IMR-90 (cell line): Measurements from ENCODE around the gene NOL4L. TPM values are rescaled to one million over a fixed set of nuclear protein-coding genes. Genes with fewer than 3 reads are reported as not detected.
A peak's percentile ranks its signal among the peaks of the same experiment; 100 is the strongest.

Experiments used
- ATAC-seq: fragments of 200-7000 bp; cut with Tn5 transposase; 2 replicates; pipeline ENCODE4 v1.9.1; 2020; ENCODE audit warnings: low read depth, mild to moderate bottlenecking, moderate library complexity
- BruUV-seq: library from RNA; stranded (reverse); fragments of 400-500 nt; replicated peaks from 2 replicates; lab custom pipeline; 2021; lab: Mats Ljungman, UMichigan
- CTCF ChIA-PET: fragments of 300-600 bp; formaldehyde crosslinking; extraction: SDS; loops from one replicate; lab custom pipeline; 2021; ENCODE audit warnings: antibody characterized with exemption; lab: Yijun Ruan, JAX
- POLR2A ChIA-PET: fragments of 300-600 bp; sonication (Branson Sonifier 250); formaldehyde crosslinking; loops from one replicate; lab custom pipeline; 2022; ENCODE audit warnings: antibody characterized with exemption; ENCODE audit not compliant: unreplicated experiment; lab: Charles Lee
- DNase-seq: peaks from one replicate; pipeline ENCODE4 v3.0.0; 2013
- H2AFZ ChIP-seq: replicated peaks from 2 replicates; pipeline ENCODE3; 2013; ENCODE audit warnings: low read length, mild to moderate bottlenecking; ENCODE audit not compliant: poor library complexity
- H2AK5ac ChIP-seq: 2 replicates; pipeline ENCODE4 v1.6.1; 2013; ENCODE audit warnings: low read depth, low read length, inconsistent platforms
- H2AK9ac ChIP-seq: replicated peaks from 2 replicates; pipeline ENCODE3; 2013; ENCODE audit warnings: mild to moderate bottlenecking, low read depth, low read length, moderate library complexity; ENCODE audit not compliant: poor library complexity
- H2BK120ac ChIP-seq: 2 replicates; pipeline ENCODE4 v1.6.1; 2013; ENCODE audit warnings: low read depth, low read length, inconsistent platforms
- H2BK15ac ChIP-seq: 3 replicates; pipeline ENCODE4 v1.6.1; 2013; ENCODE audit warnings: low read depth, low read length, inconsistent platforms
- H2BK20ac ChIP-seq: 2 replicates; pipeline ENCODE4 v1.6.1; 2013; ENCODE audit warnings: low read depth, mild to moderate bottlenecking, inconsistent platforms, low read length, moderate library complexity
- H2BK5ac ChIP-seq: 2 replicates; pipeline ENCODE4 v1.6.1; 2013; ENCODE audit warnings: mild to moderate bottlenecking, low read depth, low read length, inconsistent platforms; ENCODE audit not compliant: poor library complexity, severe bottlenecking
- H3K14ac ChIP-seq: replicated peaks from 2 replicates; pipeline ENCODE4 v1.6.1; 2013; ENCODE audit warnings: low read depth, low read length, inconsistent platforms
- H3K18ac ChIP-seq: 2 replicates; pipeline ENCODE4 v1.6.1; 2013; ENCODE audit warnings: low read depth, low read length, control low read depth
- H3K23ac ChIP-seq: 2 replicates; pipeline ENCODE4 v1.6.1; 2013; ENCODE audit warnings: low read depth, low read length, inconsistent platforms
- H3K27ac ChIP-seq: 2 replicates; pipeline ENCODE4 v1.5.1; 2013; ENCODE audit warnings: mild to moderate bottlenecking, control low read depth, low read length; ENCODE audit not compliant: insufficient read depth
- H3K27me3 ChIP-seq: 2 replicates; pipeline ENCODE4 v1.6.1; 2013; ENCODE audit warnings: low read length; ENCODE audit not compliant: control insufficient read depth, insufficient read depth
- H3K36me3 ChIP-seq: 2 replicates; pipeline ENCODE4 v1.6.1; 2013; ENCODE audit warnings: low read length, mixed read lengths; ENCODE audit not compliant: control insufficient read depth, insufficient read depth
- H3K4ac ChIP-seq: 2 replicates; pipeline ENCODE4 v1.6.1; 2013; ENCODE audit warnings: low read depth, low read length, inconsistent platforms
- H3K4me1 ChIP-seq: 2 replicates; pipeline ENCODE4 v1.6.1; 2013; ENCODE audit warnings: low read length, mixed read lengths; ENCODE audit not compliant: control insufficient read depth, insufficient read depth
- H3K4me2 ChIP-seq: 2 replicates; pipeline ENCODE4 v1.6.1; 2013; ENCODE audit warnings: low read depth, mild to moderate bottlenecking, control low read depth, low read length, moderate library complexity
- H3K4me3 ChIP-seq: 2 replicates; pipeline ENCODE4 v1.5.1; 2013; ENCODE audit warnings: low read depth, mild to moderate bottlenecking, control low read depth, low read length, moderate library complexity; ENCODE audit not compliant: insufficient read depth
- H3K56ac ChIP-seq: 2 replicates; pipeline ENCODE4 v1.6.1; 2013; ENCODE audit warnings: low read length, inconsistent platforms; ENCODE audit not compliant: insufficient read depth; ENCODE audit errors: extremely low read depth
- H3K79me1 ChIP-seq, 2 experiments: 2 replicates each; pipeline ENCODE4 v1.6.1; 2013; ENCODE audit warnings: low read length in 2 of 2, inconsistent platforms in 1 of 2, low read depth in 1 of 2
- H3K9ac ChIP-seq: 2 replicates; pipeline ENCODE4 v1.6.1; 2013; ENCODE audit warnings: low read depth, low read length, control low read depth
- H3K9me1 ChIP-seq: 2 replicates; pipeline ENCODE4 v1.6.1; 2013; ENCODE audit warnings: low read length, inconsistent platforms; ENCODE audit not compliant: insufficient read depth
- H3K9me3 ChIP-seq: 2 replicates; pipeline ENCODE4 v1.6.1; 2013; ENCODE audit warnings: low read length; ENCODE audit not compliant: control insufficient read depth, insufficient read depth
- H4K20me1 ChIP-seq: 2 replicates; pipeline ENCODE4 v1.6.1; 2013; ENCODE audit warnings: low read length, inconsistent platforms; ENCODE audit not compliant: insufficient read depth
- H4K5ac ChIP-seq: 2 replicates; pipeline ENCODE4 v1.6.1; 2013; ENCODE audit warnings: mild to moderate bottlenecking, low read depth, low read length, control low read depth
- H4K8ac ChIP-seq, 2 experiments: 2 replicates each; pipeline ENCODE4 v1.6.1; 2013; ENCODE audit warnings: low read depth in 2 of 2, low read length in 2 of 2, control low read depth in 1 of 2, inconsistent platforms in 1 of 2
- H4K91ac ChIP-seq: 2 replicates; pipeline ENCODE4 v1.6.1; 2013; ENCODE audit warnings: low read depth, low read length, inconsistent platforms; ENCODE audit not compliant: insufficient read depth
- BHLHE40 ChIP-seq: fragments of 150-350 bp; IDR thresholded peaks from 2 replicates; pipeline ENCODE4 v1.6.1; 2016; ENCODE audit warnings: mild to moderate bottlenecking, low read depth, low read length
- CEBPB ChIP-seq: IDR thresholded peaks from 2 replicates; pipeline ENCODE4 v1.6.1; 2012; ENCODE audit warnings: low read depth, low read length, improper control_type of control experiment
- CHD1 ChIP-seq: IDR thresholded peaks from 2 replicates; pipeline ENCODE4 v1.6.1; 2012; ENCODE audit warnings: low read depth, low read length, improper control_type of control experiment
- FOS ChIP-seq: fragments of 150-350 bp; IDR thresholded peaks from 2 replicates; pipeline ENCODE4 v1.6.1; 2016; ENCODE audit warnings: low read depth, low read length
- MAFK ChIP-seq: IDR thresholded peaks from 2 replicates; pipeline ENCODE4 v1.6.1; 2012; ENCODE audit warnings: low read depth, low read length, improper control_type of control experiment
- MAZ ChIP-seq: IDR thresholded peaks from 2 replicates; pipeline ENCODE4 v1.6.1; 2012; ENCODE audit warnings: low read depth, mild to moderate bottlenecking, low read length, improper control_type of control experiment, moderate library complexity, borderline replicate concordance
- MXI1 ChIP-seq: IDR thresholded peaks from 2 replicates; pipeline ENCODE4 v1.6.1; 2012; ENCODE audit warnings: low read depth, mild to moderate bottlenecking, low read length, moderate library complexity, borderline replicate concordance
- NFE2L2 ChIP-seq: fragments of 150-350 bp; IDR thresholded peaks from 2 replicates; pipeline ENCODE4 v1.6.1; 2016; ENCODE audit warnings: low read depth, mild to moderate bottlenecking, low read length
- POLR2A ChIP-seq: IDR thresholded peaks from 2 replicates; pipeline ENCODE4 v1.6.1; 2012; ENCODE audit warnings: mild to moderate bottlenecking, low read depth, low read length
- RAD21 ChIP-seq: IDR thresholded peaks from 2 replicates; pipeline ENCODE4 v1.6.1; 2012; ENCODE audit warnings: low read length, improper control_type of control experiment
- RCOR1 ChIP-seq: IDR thresholded peaks from 2 replicates; pipeline ENCODE4 v1.6.1; 2012; ENCODE audit warnings: mild to moderate bottlenecking, low read length, improper control_type of control experiment; ENCODE audit not compliant: insufficient replicate concordance
- RFX5 ChIP-seq: IDR thresholded peaks from 2 replicates; pipeline ENCODE4 v1.8.0; 2012; ENCODE audit warnings: low read depth, mild to moderate bottlenecking, low read length, moderate library complexity
- SMC3 ChIP-seq: fragments of 150-350 bp; IDR thresholded peaks from 2 replicates; pipeline ENCODE4 v1.6.1; 2016; ENCODE audit warnings: low read depth, mild to moderate bottlenecking, antibody characterized with exemption, low read length, moderate library complexity
- WGBS, 2 experiments: methylation state at CpG; one replicate each; pipeline versions ENCODE4 v1.1.5 to v1.1.7; 2013; ENCODE audit warnings: missing lambda C conversion rate in 2 of 2; ENCODE audit not compliant: insufficient read length in 1 of 2; ENCODE audit errors: extremely low coverage in 2 of 2; 5-methylcytosine and 5-hydroxymethylcytosine counted together
- dilution Hi-C: fragments of 300-500 bp; cut with HindIII; formaldehyde crosslinking; loops from one replicate; pipeline ENCODE4 v1.14.3; 2018; ENCODE audit warnings: low sequenced_read_pairs; ENCODE audit not compliant: unreplicated experiment
- in situ Hi-C: fragments of 300-500 bp; cut with MboI; formaldehyde crosslinking; loops from 3 replicates; pipeline ENCODE4 v1.14.3; 2019; ENCODE audit warnings: low sequenced_read_pairs, inconsistent platforms, mixed read lengths
- intact Hi-C: fragments of 100-400 bp; cut with micrococcal nuclease; formaldehyde crosslinking; loops from 2 replicates; pipeline ENCODE4 v1.10.0; 2022
- polyA plus RNA-seq, 3 experiments: library from polyadenylated mRNA; depleted of rRNA; stranded (reverse); fragments of >200 nt; gene quantifications; 2 replicates each; pipeline ENCODE4 v1.2.3, GENCODE V29; 2012; ENCODE audit warnings: low replicate concordance in 1 of 3
- total RNA-seq: library from RNA; depleted of rRNA; stranded (reverse); fragments of >200 nt; gene quantifications from 2 replicates; pipeline ENCODE4 v1.2.3, GENCODE V29; 2012
- TF ChIP-seq, protein P1 (sequence below): fragments of 150-350 bp; IDR thresholded peaks from 2 replicates; pipeline ENCODE4 v1.6.1; 2017; ENCODE audit warnings: mild to moderate bottlenecking, antibody characterized with exemption, low read length, low read depth
- TF ChIP-seq, protein P2 (sequence below): fragments of 150-350 bp; IDR thresholded peaks from 2 replicates; pipeline ENCODE4 v1.6.1; 2016; ENCODE audit warnings: low read depth, mild to moderate bottlenecking, low read length, moderate library complexity, borderline replicate concordance
- TF ChIP-seq, protein P3 (sequence below): conservative IDR thresholded peaks from 2 replicates; pipeline ENCODE4 v1.5.1; 2012; ENCODE audit warnings: mild to moderate bottlenecking, low read depth, low read length, improper control_type of control experiment

NOL4L gene
- total and polyA plus RNA-seq, 2 of the 4 experiments (the other 2 are of a cell fraction): 4.7 to 13.3 TPM

DNA sequence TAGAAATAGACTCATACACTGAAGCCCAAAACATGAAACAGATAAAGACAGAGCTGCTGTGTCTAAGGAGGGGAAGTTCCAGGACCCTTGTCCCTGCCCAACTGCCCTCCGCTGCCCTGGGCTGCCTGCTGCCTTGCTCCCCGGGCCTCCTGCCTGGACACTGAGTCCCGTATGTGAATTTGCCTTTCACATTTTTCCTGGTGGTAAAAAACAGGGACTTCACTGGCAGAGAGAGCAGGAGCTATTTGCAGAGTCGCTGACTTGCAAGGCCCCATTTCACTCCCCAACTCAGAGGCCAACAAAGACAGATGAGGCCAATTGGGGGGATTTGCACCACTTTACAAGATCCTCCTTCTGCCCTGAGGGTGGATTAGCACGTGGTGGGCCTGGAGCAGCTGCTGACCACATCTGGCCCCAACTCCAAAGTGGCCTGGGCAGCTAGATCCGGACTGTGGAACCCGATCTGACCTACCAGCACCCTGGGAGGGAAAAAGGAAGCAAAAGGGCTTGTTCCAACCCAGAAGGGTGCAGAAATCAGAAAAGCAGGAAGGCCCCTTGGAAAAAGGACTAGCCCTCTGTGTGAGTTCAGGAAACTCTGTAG, 61.4 kb downstream of the NOL4L start:
- H3K4me1 ChIP-seq: no peaks in the 10 kb centered on the region
- no peaks in the 10 kb centered on the region; the same call in 1 of the 2 replicates for H4K20me1 ChIP-seq
- peaks cover 14% of the 10 kb centered on the region; the same call in 1 of the 2 replicates for H3K27me3 ChIP-seq
- no peak overlapping the region for H3K23ac ChIP-seq
- intact Hi-C loops: loop anchor here (5.0 kb wide), 1 partner anchor 254 kb away; no protein-coding TSS in a partner anchor
- ChIA-PET CTCF (interaction anchor here (4.9 kb wide), 1 partner anchor 129 kb away, joined by 28 read pairs; no protein-coding TSS in a partner anchor), POLR2A (interaction anchor here (0.6 kb wide), 1 partner anchor 123 kb away, joined by 17 read pairs; no protein-coding TSS in a partner anchor)
- H3K4me3 ChIP-seq: no peak overlapping the region
- H3K9me3 ChIP-seq: no peaks in the 10 kb centered on the region
- no peak overlapping the region for H3K14ac ChIP-seq
- in situ Hi-C loops: no loop called here
- no peak overlapping the region for H2AK5ac ChIP-seq
- H3K4ac ChIP-seq: no peak overlapping the region
- TF ChIP-seq BHLHE40 (no peak), MAZ (no peak), RFX5 (no peak), POLR2A (no peak), CHD1 (no peak), RCOR1 (no peak), SMC3 (no peak), NFE2L2 (no peak), MAFK (no peak), CEBPB (no peak), MXI1 (no peak), FOS (no peak), RAD21 (no peak)
- TF ChIP-seq, protein P1, sequence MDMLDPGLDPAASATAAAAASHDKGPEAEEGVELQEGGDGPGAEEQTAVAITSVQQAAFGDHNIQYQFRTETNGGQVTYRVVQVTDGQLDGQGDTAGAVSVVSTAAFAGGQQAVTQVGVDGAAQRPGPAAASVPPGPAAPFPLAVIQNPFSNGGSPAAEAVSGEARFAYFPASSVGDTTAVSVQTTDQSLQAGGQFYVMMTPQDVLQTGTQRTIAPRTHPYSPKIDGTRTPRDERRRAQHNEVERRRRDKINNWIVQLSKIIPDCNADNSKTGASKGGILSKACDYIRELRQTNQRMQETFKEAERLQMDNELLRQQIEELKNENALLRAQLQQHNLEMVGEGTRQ: no peak
- TF ChIP-seq, protein P2, sequence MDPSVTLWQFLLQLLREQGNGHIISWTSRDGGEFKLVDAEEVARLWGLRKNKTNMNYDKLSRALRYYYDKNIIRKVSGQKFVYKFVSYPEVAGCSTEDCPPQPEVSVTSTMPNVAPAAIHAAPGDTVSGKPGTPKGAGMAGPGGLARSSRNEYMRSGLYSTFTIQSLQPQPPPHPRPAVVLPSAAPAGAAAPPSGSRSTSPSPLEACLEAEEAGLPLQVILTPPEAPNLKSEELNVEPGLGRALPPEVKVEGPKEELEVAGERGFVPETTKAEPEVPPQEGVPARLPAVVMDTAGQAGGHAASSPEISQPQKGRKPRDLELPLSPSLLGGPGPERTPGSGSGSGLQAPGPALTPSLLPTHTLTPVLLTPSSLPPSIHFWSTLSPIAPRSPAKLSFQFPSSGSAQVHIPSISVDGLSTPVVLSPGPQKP: no peak
- TF ChIP-seq, protein P3, sequence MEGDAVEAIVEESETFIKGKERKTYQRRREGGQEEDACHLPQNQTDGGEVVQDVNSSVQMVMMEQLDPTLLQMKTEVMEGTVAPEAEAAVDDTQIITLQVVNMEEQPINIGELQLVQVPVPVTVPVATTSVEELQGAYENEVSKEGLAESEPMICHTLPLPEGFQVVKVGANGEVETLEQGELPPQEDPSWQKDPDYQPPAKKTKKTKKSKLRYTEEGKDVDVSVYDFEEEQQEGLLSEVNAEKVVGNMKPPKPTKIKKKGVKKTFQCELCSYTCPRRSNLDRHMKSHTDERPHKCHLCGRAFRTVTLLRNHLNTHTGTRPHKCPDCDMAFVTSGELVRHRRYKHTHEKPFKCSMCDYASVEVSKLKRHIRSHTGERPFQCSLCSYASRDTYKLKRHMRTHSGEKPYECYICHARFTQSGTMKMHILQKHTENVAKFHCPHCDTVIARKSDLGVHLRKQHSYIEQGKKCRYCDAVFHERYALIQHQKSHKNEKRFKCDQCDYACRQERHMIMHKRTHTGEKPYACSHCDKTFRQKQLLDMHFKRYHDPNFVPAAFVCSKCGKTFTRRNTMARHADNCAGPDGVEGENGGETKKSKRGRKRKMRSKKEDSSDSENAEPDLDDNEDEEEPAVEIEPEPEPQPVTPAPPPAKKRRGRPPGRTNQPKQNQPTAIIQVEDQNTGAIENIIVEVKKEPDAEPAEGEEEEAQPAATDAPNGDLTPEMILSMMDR: no peak
- H4K8ac ChIP-seq: no peak overlapping the region
- H3K56ac ChIP-seq: no peak overlapping the region
- H3K79me1 ChIP-seq: no peaks in the 10 kb centered on the region
- H3K36me3 ChIP-seq: no peaks in the 10 kb centered on the region
- no peak overlapping the region for H3K4me2 ChIP-seq
- no peak overlapping the region for H4K5ac ChIP-seq
- no peak for DNase-seq
- BruUV-seq: no TSS peak
- H3K9ac ChIP-seq: no peak overlapping the region
- H3K27ac ChIP-seq: no peak overlapping the region
- dilution Hi-C loops: no loop called here
- no peak overlapping the region for H3K18ac ChIP-seq
- no peak overlapping the region for H2BK120ac ChIP-seq
- no peak overlapping the region for H2BK5ac ChIP-seq
- no peak overlapping the region for H4K91ac ChIP-seq
- WGBS, 2 experiments: no CpG with 5 or more reads among the region's 7 CpGs
- ATAC-seq: no peak
- H2BK20ac ChIP-seq: no peak overlapping the region
- H2AFZ ChIP-seq: peak overlapping the region; percentile 29
- no peak overlapping the region for H2BK15ac ChIP-seq
- H3K9me1 ChIP-seq: no peaks in the 10 kb centered on the region
- peak overlapping the region; percentile 72 for H2AK9ac ChIP-seq
